GM12891 (cell line): ENCODE results near the gene PLPP7.

ENCODE experiments used
- POLR2A ChIP-seq: IDR thresholded peaks from 2 replicates; pipeline ENCODE4 v1.6.1; 2011; ENCODE audit warnings: low read depth, low read length, control low read depth
- POLR2AphosphoS5 ChIP-seq: IDR thresholded peaks from 2 replicates; pipeline ENCODE4 v1.6.1; 2011; ENCODE audit warnings: low read depth, low read length, control low read depth
- SPI1 ChIP-seq: IDR thresholded peaks from 2 replicates; pipeline ENCODE4 v1.6.1; 2011; ENCODE audit warnings: low read depth, low read length, control low read depth

- TF ChIP-seq SPI1, result no peak
- TF ChIP-seq POLR2AphosphoS5, result no peak
- no peak for TF ChIP-seq POLR2A
Observed at GRCh38 chr9:131348631-131349521, 59.4 kb downstream of the PLPP7 start.
